ENCODE data around the gene MRPL48. TPM values are rescaled to one million over a fixed set of nuclear protein-coding genes. Genes with fewer than 3 reads are reported as not detected.
"Not testable (repeated sequence)": the region's sequence is repeated elsewhere in the genome, so short reads cannot be mapped to it uniquely, and the experiment has no call there.

The MRPL48 gene
- total RNA-seq, 1 donor from 2014 or later: 35.6 TPM

GRCh38 chr11:73779084-73779902 lies 8.4 kb upstream of the MRPL48 start:
- Histone ChIP-seq H3K9me3 (replicated peaks) (no peaks in the 10 kb centered on the region), H3K27me3 (ENCODE audit: low read depth) (no peaks in the 10 kb centered on the region), H3K27ac (replicated peaks) (peak overlapping the region; percentile 96), H3K4me1 (peaks cover 13% of the 10 kb centered on the region), H3K4me3 (peak overlapping the region; percentile 68), H3K36me3 (no peaks in the 10 kb centered on the region)
- intact Hi-C loops (cut with micrococcal nuclease): no loop called here
- TF ChIP-seq, protein P1, sequence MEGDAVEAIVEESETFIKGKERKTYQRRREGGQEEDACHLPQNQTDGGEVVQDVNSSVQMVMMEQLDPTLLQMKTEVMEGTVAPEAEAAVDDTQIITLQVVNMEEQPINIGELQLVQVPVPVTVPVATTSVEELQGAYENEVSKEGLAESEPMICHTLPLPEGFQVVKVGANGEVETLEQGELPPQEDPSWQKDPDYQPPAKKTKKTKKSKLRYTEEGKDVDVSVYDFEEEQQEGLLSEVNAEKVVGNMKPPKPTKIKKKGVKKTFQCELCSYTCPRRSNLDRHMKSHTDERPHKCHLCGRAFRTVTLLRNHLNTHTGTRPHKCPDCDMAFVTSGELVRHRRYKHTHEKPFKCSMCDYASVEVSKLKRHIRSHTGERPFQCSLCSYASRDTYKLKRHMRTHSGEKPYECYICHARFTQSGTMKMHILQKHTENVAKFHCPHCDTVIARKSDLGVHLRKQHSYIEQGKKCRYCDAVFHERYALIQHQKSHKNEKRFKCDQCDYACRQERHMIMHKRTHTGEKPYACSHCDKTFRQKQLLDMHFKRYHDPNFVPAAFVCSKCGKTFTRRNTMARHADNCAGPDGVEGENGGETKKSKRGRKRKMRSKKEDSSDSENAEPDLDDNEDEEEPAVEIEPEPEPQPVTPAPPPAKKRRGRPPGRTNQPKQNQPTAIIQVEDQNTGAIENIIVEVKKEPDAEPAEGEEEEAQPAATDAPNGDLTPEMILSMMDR (IDR thresholded peaks at IDR 0.05; ENCODE audit: borderline replicate concordance): no peak
- DNase-seq: peak; percentile 99

DNA sequence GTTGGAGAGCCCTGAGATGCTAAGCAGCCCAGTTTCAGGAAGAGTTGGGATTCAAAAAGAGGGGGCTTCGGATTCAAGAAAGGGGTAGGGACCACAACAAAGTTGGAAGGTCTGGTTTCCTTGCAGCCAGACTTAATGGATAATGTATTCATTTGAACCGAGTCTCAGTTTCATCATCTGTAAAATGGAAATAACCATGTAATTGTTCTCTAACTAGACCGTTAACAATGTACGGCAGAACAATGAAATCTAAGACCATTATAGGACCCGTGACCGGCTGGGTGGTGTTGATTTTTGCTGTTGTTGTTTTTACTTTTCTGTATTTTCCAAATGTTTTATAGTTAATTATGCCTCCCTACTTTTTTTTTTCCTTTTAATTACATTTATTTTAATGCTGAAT lies 6.4 kb upstream of the MRPL48 start:
- no peaks in the 10 kb centered on the region for H3K27me3 ChIP-seq (ENCODE audit: low read depth)
- peaks cover 13% of the 10 kb centered on the region for H3K4me1 ChIP-seq
- intact Hi-C loops (cut with micrococcal nuclease): no loop called here
- H3K27ac ChIP-seq (replicated peaks): no peak overlapping the region
- TF ChIP-seq, protein P1 (IDR thresholded peaks at IDR 0.05; ENCODE audit: borderline replicate concordance): no peak
- no peak overlapping the region for H3K4me3 ChIP-seq
- DNase-seq: no peak
- H3K36me3 ChIP-seq: no peaks in the 10 kb centered on the region
- no peaks in the 10 kb centered on the region for H3K9me3 ChIP-seq (replicated peaks)

GRCh38 chr11:73783483-73784020 lies 4.1 kb upstream of the MRPL48 start:
- no peak for DNase-seq
- H3K4me1 ChIP-seq: peaks cover 29% of the 10 kb centered on the region
- no peak overlapping the region for H3K27ac ChIP-seq (replicated peaks)
- H3K9me3 ChIP-seq (replicated peaks): no peaks in the 10 kb centered on the region
- no peaks in the 10 kb centered on the region for H3K27me3 ChIP-seq (ENCODE audit: low read depth)
- H3K4me3 ChIP-seq: no peak overlapping the region
- intact Hi-C loops (cut with micrococcal nuclease): no loop called here
- no peaks in the 10 kb centered on the region for H3K36me3 ChIP-seq
- TF ChIP-seq, protein P1 (IDR thresholded peaks at IDR 0.05; ENCODE audit: borderline replicate concordance): no peak

- no peak for DNase-seq
- intact Hi-C loops (cut with micrococcal nuclease): no loop called here
- H3K27me3 ChIP-seq (ENCODE audit: low read depth): no peaks in the 10 kb centered on the region
- no peak overlapping the region for H3K4me3 ChIP-seq
- TF ChIP-seq, protein P1 (IDR thresholded peaks at IDR 0.05; ENCODE audit: borderline replicate concordance): no peak
- no peak overlapping the region for H3K27ac ChIP-seq (replicated peaks)
- no peaks in the 10 kb centered on the region for H3K36me3 ChIP-seq
- H3K9me3 ChIP-seq (replicated peaks): no peaks in the 10 kb centered on the region
- peaks cover 27% of the 10 kb centered on the region for H3K4me1 ChIP-seq
Observed at GRCh38 chr11:73784080-73784634, 3.5 kb upstream of the MRPL48 start.

- H3K9me3 ChIP-seq (replicated peaks): no peaks in the 10 kb centered on the region
- H3K36me3 ChIP-seq: no peaks in the 10 kb centered on the region
- TF ChIP-seq, protein P1 (IDR thresholded peaks at IDR 0.05; ENCODE audit: borderline replicate concordance): no peak
- DNase-seq: no peak
- no peaks in the 10 kb centered on the region for H3K27me3 ChIP-seq (ENCODE audit: low read depth)
- H3K4me3 ChIP-seq: no peak overlapping the region
- intact Hi-C loops (cut with micrococcal nuclease): no loop called here
- H3K27ac ChIP-seq (replicated peaks): no peak overlapping the region
- peaks cover 25% of the 10 kb centered on the region for H3K4me1 ChIP-seq
Observed at GRCh38 chr11:73784734-73785133, 2.9 kb upstream of the MRPL48 start.

GRCh38 chr11:73785467-73785866 lies 2.2 kb upstream of the MRPL48 start:
- H3K4me3 ChIP-seq; intact Hi-C loops (cut with micrococcal nuclease); H3K36me3 ChIP-seq; H3K27me3 ChIP-seq (ENCODE audit: low read depth); H3K27ac ChIP-seq (replicated peaks); H3K9me3 ChIP-seq (replicated peaks); DNase-seq: not testable (repeated sequence)
- H3K4me1 ChIP-seq: peaks cover 20% of the 10 kb centered on the region

All from left ventricle myocardium inferior (tissue), 1 donor.